GM15510 (cell line): ENCODE measurements around the gene AP5S1.
A peak's percentile ranks its signal among the peaks of the same experiment; 100 is the strongest.

ENCODE experiments used
- POLR2A ChIP-seq: IDR thresholded peaks from 3 replicates; pipeline ENCODE4 v1.6.1; 2011; ENCODE audit warnings: borderline replicate concordance; ENCODE audit not compliant: insufficient read length; ENCODE audit errors: extremely low read depth

Gene AP5S1

DNA sequence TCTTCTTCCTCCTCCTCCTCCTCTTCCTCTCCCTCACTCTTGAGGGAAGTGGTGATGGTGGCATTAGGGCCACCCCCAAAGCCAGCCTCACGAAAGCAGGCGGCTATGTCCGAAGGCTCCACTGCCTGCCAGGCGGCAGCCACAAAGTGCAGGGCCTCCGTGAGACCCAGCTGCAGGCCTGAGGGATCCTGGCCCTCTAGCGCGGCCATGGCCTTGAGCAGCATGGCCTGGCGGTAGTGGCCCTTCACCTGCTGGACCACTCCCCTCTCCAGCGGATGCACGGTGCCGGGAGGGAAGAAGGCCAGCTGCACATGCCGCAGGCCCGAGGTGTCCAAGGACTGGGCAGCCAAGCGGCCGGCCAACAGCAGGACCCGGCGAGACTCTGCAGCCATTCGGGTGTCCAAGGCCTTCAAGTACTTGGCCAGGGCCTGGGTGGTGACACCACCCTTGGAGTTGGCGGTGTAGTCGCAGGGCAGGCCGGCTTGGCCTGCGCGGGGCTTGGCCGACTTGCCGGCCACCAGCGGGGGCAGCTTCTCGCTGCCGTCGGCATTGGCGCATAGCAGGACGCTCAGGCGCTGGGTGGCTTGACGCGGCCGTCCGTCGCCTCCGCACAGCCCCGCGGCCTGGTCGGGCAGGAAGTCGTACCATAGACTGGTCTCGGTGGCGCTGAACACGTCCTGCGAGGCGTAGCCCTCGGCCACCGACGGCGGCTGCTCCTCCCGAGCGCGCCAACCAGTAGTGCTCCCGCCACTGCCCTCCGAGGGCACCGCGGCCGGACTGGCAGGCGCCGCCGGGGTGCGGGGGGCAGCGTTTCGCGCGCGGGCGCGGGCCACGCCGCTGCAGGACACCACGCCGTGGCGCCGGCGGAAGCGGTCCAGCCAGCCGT is 34.9 kb upstream of the AP5S1 start:
- no peak for TF ChIP-seq POLR2A

DNA sequence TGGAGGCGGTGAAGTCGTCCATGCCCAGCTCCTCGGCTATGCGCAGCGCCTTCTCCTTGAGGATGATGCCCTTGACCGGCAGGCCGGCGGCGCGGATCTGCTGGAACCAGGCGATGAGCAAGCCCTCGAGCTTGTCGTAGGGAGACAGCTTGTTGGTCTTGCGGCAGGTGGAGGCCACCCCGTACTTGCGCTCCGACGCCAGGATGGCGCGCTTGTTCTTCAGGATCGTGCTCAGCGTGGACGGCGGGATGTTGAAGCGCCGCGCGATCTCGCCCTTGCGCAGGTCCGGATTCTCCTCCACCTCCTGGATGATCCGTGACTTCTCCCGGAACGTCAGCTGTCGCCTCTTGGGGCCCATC is 34.2 kb upstream of the AP5S1 start:
- TF ChIP-seq POLR2A = no peak

DNA sequence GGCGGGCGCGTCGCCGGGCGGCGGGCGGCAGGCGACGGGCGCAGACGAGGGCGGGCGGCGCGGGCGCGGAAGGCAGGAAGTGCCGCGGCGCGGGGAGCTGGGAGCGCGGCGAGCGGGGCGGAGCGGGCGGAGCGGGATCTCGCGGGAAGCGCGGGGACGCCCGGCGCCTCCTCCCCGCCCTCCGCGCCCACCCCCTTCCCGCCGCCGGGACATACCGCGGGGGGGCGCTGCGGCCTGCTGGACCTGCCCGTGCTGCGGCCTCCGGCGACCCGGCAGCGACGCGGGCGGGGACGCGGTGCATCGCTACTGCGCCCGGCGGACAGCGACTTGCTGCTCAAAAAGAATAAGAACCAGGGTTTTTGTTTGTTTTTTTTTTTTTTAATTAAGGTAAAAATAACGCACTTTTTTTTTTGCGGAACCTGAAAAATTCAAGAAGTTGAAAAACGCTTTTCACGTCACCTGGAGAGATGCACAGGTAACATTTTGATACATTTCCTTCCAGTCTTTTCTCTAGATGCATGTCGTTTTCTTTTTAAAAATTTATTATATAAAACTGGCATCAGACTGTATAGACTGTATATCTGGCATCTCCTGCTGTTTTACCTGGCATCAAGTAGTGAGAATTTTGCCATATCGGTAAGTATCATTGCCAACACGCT is 33.6 kb upstream of the AP5S1 start, which contains the start of gene CENPB:
Gene CENPB (minus strand): TSS at position 76 of the 659 bp plus-strand sequence. CDS start 257 bp downstream, outside the sequence.
- peak; percentile 68 for TF ChIP-seq POLR2A

DNA sequence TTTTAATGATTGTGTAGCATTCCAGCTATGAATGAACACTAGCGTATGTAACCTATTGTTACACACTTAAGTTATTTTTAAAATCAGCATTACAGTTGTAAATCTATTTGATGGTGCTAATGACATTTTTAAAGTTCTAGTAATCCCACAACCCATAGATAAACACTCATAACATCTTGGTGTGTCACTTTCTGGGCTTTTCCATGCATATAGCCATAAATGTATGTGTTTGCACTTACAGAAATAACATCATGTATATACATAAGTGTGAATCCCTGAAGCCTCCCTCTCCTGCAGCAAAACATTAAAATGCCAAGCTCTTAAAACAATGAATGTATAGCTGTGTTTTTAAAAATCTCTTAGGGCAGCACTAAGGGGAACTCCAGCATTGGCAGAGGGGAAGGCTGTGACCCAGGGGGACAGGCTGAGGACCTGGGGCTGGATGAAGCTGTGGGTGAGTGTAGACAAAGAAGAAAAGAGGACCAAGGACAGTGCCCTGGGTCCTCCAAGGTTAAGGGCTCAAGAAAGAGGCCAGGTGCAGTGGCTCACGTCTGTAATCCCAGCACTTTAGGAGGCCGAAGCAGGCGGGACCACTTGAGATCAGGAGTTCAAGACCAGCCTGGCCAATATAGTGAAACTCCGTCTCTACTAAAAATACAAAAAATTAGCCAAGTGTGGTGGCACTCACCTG is 32.9 kb upstream of the AP5S1 start:
- no peak for TF ChIP-seq POLR2A

DNA sequence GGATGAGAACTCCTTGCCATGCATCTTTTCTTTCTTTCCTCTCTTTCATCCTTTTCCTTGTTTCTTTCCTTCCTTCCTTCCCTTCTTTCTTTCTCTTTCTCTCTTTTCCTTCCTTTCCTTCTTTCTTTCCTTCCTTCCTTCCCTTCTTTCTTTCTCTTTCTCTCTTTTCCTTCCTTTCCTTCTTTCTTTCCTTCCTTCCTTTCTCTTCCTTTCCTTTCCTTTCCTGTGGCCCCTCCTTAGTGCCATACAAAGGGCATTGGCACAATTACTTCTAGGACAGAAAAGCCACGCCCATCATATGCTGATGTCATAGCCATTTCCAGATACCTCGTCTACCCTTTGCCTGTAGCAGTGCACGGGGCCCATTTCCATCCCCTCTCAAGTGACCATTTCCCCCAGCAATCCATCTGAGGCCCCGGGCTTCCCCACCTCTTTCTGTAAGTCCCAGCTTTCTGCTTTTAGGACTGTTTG is 31.6 kb upstream of the AP5S1 start:
- no peak for TF ChIP-seq POLR2A

DNA sequence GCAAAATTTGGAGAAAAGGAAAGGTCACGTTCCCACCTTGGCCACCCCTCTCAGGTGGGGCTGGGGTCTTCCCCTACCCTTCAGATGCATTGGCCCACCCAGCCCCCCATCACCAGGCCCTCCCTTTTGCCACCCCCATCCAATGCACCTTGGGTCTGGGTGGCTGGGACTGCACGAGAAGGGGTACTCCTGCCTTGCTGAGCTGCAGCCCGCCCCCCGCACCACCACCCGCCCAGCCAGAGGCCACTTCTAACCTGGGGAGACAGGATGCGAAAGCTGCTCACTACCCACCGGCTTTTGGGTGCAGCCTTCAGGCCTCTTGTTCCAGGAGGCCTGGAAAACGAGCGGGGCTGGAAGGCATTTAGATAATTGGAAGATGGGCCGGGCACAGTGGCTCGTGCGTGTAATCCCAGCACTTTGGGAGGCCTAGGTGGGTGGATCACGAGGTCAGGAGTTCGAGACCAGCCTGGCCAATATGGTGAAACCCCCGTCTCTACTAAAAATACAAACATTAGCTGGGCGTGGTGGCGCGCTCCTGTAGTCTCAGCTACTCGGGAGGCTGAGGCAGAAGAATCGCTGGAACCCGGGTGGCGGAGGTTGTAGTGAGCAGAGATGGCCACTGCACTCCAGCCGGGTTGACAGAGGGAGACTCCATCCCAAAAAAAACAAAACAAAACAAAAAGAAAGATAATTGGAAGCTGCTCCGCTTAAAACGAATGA is 25.5 kb upstream of the AP5S1 start:
- TF ChIP-seq POLR2A = no peak

DNA sequence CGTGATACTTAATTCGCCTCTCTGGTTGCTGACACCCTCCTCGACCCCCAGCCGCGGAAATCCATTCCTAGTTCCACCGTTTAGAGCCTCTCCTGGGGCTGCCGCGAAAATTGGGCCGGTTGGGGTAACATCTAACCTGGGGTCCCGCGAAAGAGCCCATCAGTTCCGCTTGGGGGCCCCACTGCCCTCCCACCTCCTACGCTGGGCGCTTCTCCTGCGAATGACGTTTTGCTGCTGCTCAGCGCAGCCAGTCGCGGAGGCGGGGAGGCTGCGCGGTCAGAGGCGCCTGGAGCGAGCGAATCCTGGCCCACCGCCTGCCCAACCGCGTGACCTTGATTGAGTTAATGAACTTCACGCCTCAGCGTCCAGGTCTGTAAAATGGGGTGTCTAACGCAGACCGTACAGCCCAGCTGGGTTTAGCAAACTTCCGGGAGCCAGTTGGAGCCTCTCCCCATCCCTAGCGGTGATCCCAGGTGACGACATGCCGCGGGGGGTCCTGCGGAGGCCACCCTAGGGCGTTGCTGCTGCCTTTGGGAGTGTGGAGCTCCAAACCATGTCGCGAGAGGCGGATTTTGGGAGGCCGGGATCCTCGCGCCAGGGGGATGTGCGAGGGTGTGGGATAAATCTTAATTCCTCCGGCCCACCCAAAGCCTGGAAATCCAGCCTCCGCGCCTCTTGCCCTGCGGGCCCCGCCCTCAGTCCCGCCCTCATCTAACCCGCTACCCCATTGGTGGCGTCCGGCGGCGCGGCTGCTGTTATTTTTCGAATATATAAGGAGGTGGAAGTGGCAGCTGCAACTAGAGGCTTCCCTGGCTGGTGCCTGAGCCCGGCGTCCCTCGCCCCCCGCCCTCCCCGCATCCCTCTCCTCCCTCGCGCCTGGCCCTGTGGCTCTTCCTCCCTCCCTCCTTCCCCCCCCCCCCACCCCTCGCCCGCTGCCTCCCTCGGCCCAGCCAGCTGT is 24.6 kb upstream of the AP5S1 start, which contains the start of gene CDC25B:
Gene CDC25B (plus strand): TSS at position 800 of the 958 bp plus-strand sequence. CDS start 222 bp downstream, outside the sequence.
- TF ChIP-seq POLR2A = peak; percentile 60

DNA sequence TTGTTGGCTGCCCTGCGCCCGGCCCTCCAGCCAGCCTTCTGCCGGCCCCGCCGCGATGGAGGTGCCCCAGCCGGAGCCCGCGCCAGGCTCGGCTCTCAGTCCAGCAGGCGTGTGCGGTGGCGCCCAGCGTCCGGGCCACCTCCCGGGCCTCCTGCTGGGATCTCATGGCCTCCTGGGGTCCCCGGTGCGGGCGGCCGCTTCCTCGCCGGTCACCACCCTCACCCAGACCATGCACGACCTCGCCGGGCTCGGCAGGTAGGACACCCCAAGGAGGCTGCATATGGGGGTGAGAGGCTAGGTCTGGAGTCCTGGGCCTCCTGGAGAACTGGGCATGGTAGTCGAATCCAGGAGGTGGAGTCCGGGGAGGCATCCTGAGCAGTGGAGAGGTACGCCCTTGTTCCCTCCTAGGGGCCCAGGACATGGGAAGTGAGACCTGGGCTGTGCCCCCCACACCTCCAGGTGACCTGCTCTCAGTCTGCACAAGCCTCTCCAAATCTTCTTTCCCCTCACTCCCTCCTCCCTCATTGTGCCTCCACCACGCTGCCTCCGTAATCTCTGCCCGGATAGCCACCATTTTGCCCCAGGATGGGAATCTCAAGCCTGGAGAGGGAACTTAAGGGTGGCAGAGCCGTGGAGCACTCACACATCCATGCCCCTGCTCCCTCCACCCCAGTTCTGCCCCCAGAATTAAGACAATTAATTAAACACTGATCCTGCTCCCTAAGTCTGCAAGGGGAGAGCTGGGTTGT is 23.7 kb upstream of the AP5S1 start:
- TF ChIP-seq POLR2A = no peak

DNA sequence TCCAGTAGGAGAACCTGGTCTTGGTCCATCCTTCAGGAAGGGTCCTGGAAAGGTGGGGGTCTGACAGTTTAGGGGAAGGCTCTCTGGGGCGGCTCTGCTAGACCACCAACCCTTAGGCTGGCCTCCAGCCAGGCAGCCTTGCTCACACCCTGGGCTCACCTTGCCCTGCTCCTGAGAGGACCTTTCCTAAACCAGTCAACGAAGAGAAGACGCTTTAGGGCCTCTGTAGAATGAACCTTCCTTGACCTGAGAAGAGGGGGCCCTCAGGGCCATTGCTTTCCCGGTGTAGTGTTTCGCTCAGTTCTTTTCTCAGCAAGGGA is 23.2 kb upstream of the AP5S1 start:
- TF ChIP-seq POLR2A = no peak

DNA sequence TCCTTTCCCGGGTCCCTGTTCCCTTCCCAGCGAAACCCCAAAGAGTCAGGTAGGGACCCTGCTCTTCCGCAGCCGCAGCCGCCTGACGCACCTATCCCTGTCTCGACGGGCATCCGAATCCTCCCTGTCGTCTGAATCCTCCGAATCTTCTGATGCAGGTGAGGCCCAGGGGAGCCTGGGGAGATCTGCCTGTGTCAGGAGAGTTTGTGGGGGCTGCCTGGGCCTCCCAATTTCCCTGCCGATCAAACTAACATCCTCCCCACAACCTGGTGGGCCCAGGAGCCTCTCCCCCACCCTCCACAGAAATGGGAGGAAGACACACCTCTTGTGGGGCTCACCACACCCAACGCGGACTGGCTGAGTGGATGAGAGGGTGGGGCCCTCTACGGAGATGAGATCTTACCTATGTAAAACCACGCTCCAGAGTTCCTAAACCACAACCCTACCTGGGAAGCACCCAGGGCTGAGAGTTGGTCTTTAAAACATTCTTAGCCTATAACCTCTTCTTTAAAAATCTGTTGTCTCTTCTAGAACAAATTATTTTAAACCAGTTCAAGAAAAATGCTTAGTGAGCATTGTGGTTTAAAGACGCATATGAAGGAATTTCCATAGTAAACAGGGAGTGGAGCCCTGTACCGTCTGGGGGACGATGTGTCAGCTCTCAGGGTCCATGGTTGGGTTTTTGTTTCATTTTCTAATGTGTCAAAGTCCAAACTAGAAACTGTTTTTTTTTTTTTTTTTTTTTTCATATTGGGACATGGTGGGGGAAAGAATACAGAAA is 22.6 kb upstream of the AP5S1 start:
- TF ChIP-seq POLR2A = no peak

DNA sequence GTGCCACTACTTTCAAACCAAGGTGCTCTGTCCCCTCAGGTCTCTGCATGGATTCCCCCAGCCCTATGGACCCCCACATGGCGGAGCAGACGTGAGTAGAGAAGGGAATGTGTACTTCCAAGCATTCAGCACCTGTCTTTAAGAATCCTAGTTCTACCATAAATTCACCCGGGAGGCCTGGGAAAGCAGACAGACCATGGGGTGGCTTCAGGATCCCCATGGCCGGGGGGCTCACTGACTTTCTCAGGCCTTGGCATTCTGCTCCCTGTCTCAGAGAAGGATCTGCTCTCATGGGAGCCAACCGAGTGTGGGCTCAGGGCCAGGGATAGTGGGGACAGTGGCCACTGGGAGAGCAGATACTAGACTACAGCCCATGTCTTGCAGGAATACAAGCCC is 22.0 kb upstream of the AP5S1 start:
- TF ChIP-seq POLR2A = no peak

DNA sequence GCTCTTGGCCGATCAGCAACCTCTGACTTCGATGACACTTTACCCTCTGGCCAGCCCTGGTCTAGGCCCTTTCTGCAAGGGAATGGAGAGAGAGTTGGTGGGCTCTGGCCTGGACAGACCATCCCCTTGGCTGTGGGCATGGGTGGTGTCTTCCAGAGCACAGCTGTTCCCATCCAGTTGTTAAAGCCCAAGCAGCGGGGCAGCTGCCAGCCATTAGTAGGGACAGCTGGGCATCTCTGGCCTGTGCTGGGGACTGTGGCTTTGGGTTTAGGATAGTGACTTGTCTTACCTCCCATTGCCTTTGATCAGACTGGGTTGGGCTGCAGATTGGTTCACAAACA is 21.5 kb upstream of the AP5S1 start:
- no peak for TF ChIP-seq POLR2A
